B cell (primary cell): Measurements from ENCODE around the gene TOP2B. TPM values are rescaled to one million over a fixed set of nuclear protein-coding genes. Genes with fewer than 3 reads are reported as not detected.

Experiments used
- ATAC-seq: fragments of 200-7000 bp; cut with Tn5 transposase; one replicate; pipeline ENCODE4 v1.10.0; 2021; ENCODE audit warnings: low read depth, mild to moderate bottlenecking, moderate number of reproducible peaks, moderate library complexity
- CTCF ChIA-PET: fragments of 350-600 bp; sonication (Branson Sonifier 250); formaldehyde crosslinking; loops from one replicate; lab custom pipeline; 2021; ENCODE audit warnings: antibody characterized with exemption, inconsistent platforms; lab: Charles Lee
- POLR2A ChIA-PET: fragments of 350-600 bp; sonication (Branson Sonifier 250); formaldehyde crosslinking; loops from one replicate; lab custom pipeline; 2021; ENCODE audit warnings: antibody characterized with exemption; lab: Charles Lee
- DNase-seq: peaks from one replicate; pipeline ENCODE4 v3.0.0; 2013
- H2AFZ ChIP-seq: 2 replicates; pipeline ENCODE4 v1.6.1; 2012; ENCODE audit warnings: mild to moderate bottlenecking, low read depth, low read length; ENCODE audit not compliant: insufficient read depth, poor library complexity, severe bottlenecking
- H3K27ac ChIP-seq, 2 donors: 1 replicate in 1 of 2; 2 replicates in 1 of 2; pipeline ENCODE4 v1.5.1; 2012 to 2013; ENCODE audit warnings: low read length in 2 of 2, mild to moderate bottlenecking in 2 of 2, moderate library complexity in 1 of 2
- H3K27me3 ChIP-seq, 4 experiments: fragments of 200-600 bp in 1 of 4; sonication (generic) in 1 of 4; replicated peaks in 1 of 4; 1 replicate in 2 of 4; 2 replicates in 2 of 4; pipeline versions ENCODE4 v1.6.1 to v1.7.0; 2013 to 2016; ENCODE audit warnings: low read length in 3 of 4, mild to moderate bottlenecking in 2 of 4, mixed read lengths in 1 of 4, moderate library complexity in 1 of 4; ENCODE audit not compliant: insufficient read depth in 4 of 4, control insufficient read depth in 3 of 4; ENCODE audit errors: control extremely low read depth in 1 of 4
- H3K36me3 ChIP-seq, 2 experiments: replicated peaks in 1 of 2; 1 replicate in 1 of 2; 2 replicates in 1 of 2; pipeline versions ENCODE4 v1.6.1 to v1.7.1; 2013; ENCODE audit warnings: low read length in 1 of 2; ENCODE audit not compliant: insufficient read depth in 2 of 2, control insufficient read depth in 1 of 2; ENCODE audit errors: control extremely low read depth in 1 of 2, extremely low read depth in 1 of 2
- H3K4me1 ChIP-seq, 2 donors: fragments of 200-600 bp in 1 of 2; sonication (generic) in 1 of 2; 1 replicate in 1 of 2; 2 replicates in 1 of 2; pipeline versions ENCODE4 v1.5.1 to v1.6.1; 2013 to 2017; ENCODE audit warnings: low read length in 2 of 2; ENCODE audit not compliant: control insufficient read depth in 2 of 2, insufficient read depth in 2 of 2
- H3K4me2 ChIP-seq: replicated peaks from 2 replicates; pipeline ENCODE3; 2012; ENCODE audit warnings: mild to moderate bottlenecking, low read depth, low read length; ENCODE audit not compliant: poor library complexity, severe bottlenecking
- H3K4me3 ChIP-seq, 5 experiments: fragments of 200-600 bp in 1 of 5; sonication (generic) in 1 of 5; 1 replicate in 3 of 5; 2 replicates in 2 of 5; pipeline versions ENCODE4 v1.5.1 to v1.7.0; 2011 to 2016; ENCODE audit warnings: low read length in 4 of 5, mild to moderate bottlenecking in 4 of 5, low read depth in 2 of 5, control low read depth in 1 of 5, moderate library complexity in 1 of 5; ENCODE audit not compliant: insufficient read depth in 1 of 5; ENCODE audit errors: control extremely low read depth in 1 of 5, extremely low read depth in 1 of 5
- H3K79me2 ChIP-seq: fragments of 200-600 bp; sonication (generic); one replicate; pipeline ENCODE4 v1.6.0; 2016; ENCODE audit warnings: low read length; ENCODE audit not compliant: control insufficient read depth, insufficient read depth
- H3K9ac ChIP-seq: fragments of 200-600 bp; sonication (generic); 2 replicates; pipeline ENCODE4 v1.6.1; 2017; ENCODE audit warnings: mild to moderate bottlenecking, low read length, moderate library complexity
- H3K9me3 ChIP-seq, 3 donors: one replicate each; pipeline versions ENCODE4 v1.6.1 to v1.7.1; 2013; ENCODE audit warnings: low read length in 2 of 3; ENCODE audit not compliant: control insufficient read depth in 2 of 3, insufficient read depth in 1 of 3; ENCODE audit errors: control extremely low read depth in 1 of 3
- H4K20me1 ChIP-seq: 2 replicates; pipeline ENCODE4 v1.6.0; 2012; ENCODE audit warnings: mild to moderate bottlenecking, low read length; ENCODE audit not compliant: insufficient read depth, control insufficient read depth, poor library complexity, severe bottlenecking
- H3K27ac Mint-ChIP-seq: one replicate; pipeline ENCODE4 v1.8.0; 2021; ENCODE audit warnings: mixed read lengths
- H3K27me3 Mint-ChIP-seq: one replicate; pipeline ENCODE4 v1.8.0; 2021; ENCODE audit warnings: mixed read lengths
- H3K4me1 Mint-ChIP-seq: one replicate; pipeline ENCODE4 v1.8.0; 2021; ENCODE audit warnings: mixed read lengths
- H3K4me3 Mint-ChIP-seq: one replicate; pipeline ENCODE4 v1.8.0; 2021; ENCODE audit warnings: mixed read lengths
- H3K9me3 Mint-ChIP-seq: one replicate; pipeline ENCODE4 v1.8.0; 2022; ENCODE audit warnings: mixed read lengths; ENCODE audit not compliant: insufficient read depth
- EZH2 ChIP-seq: IDR thresholded peaks from 2 replicates; pipeline ENCODE4 v1.6.1; 2012; ENCODE audit warnings: borderline replicate concordance, low read depth, mild to moderate bottlenecking, moderate library complexity, low read length; ENCODE audit not compliant: insufficient read depth, poor library complexity, severe bottlenecking
- WGBS: methylation state at CpG from one replicate; pipeline ENCODE4 v1.1.5; 2013; ENCODE audit warnings: missing lambda C conversion rate; ENCODE audit not compliant: insufficient coverage; 5-methylcytosine and 5-hydroxymethylcytosine counted together
- intact Hi-C: fragments of 100-400 bp; cut with micrococcal nuclease; formaldehyde crosslinking; loops from one replicate; pipeline ENCODE4 v1.10.0; 2022
- polyA plus RNA-seq: library from polyadenylated mRNA; depleted of rRNA; stranded (reverse); fragments of >200 nt; gene quantifications from 2 replicates; pipeline ENCODE4 v1.2.3, GENCODE V29; 2012
- total RNA-seq, 2 donors: library from RNA; stranded (reverse); fragments of 120-200 nt in 1 of 2; gene quantifications; 1 replicate in 1 of 2; 2 replicates in 1 of 2; pipeline versions ENCODE4 v1.2.3 to v1.2.4, GENCODE V29; 2013 to 2022
- TF ChIP-seq, protein P1 (sequence below): fragments of 200-600 bp; IDR thresholded peaks from one replicate; pipeline ENCODE4 v1.8.0; 2022; ENCODE audit warnings: antibody characterized with exemption, mild to moderate bottlenecking

The TOP2B gene
- total and polyA plus RNA-seq, 2 donors (not counting 1 experiment from before 2014, with no cell fraction given) = 22.2 to 149 TPM

DNA sequence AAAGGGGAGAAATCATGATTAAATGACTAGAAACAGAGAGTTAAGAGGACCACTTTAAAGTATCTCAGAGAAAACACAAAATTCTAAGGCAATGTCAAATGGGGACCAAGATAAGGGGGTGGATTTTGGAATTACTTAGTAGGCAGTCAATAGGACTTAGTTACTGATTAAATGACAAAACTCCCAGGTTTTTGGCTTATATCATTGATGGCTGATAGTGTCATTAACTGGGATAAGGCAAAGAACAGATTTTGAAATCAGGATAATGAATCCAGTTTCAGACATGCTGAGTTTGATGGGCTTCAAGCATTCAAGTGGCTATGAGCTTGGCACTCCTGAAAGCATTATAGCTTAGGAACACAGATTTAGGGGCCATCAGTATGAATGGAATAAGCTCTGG is 53.9 kb downstream of the TOP2B start:
- Histone ChIP-seq H3K4me1 (no peaks in the 10 kb centered on the region), H3K9me3 (no peaks in the 10 kb centered on the region), H3K79me2 (peaks cover 3% of the 10 kb centered on the region), H3K27me3 (no peaks in the 10 kb centered on the region), H2AFZ (no peak overlapping the region), H3K9ac (no peak overlapping the region), H3K27ac (no peak overlapping the region), H3K4me3 (no peak overlapping the region), H4K20me1 (peaks cover 6% of the 10 kb centered on the region), H3K36me3 (peaks cover 21 to 83% of the 10 kb centered on the region in 2 experiments), H3K4me2 (no peak overlapping the region)
- H3K9me3 Mint-ChIP-seq = no peaks in the 10 kb centered on the region
- CTCF ChIA-PET = interaction anchor here (0.7 kb wide), 2 partner anchors 37 to 212 kb away, joined by 3 to 4 read pairs; no protein-coding TSS in a partner anchor
- no peaks in the 10 kb centered on the region for H3K27me3 Mint-ChIP-seq
- TF ChIP-seq, protein P1, sequence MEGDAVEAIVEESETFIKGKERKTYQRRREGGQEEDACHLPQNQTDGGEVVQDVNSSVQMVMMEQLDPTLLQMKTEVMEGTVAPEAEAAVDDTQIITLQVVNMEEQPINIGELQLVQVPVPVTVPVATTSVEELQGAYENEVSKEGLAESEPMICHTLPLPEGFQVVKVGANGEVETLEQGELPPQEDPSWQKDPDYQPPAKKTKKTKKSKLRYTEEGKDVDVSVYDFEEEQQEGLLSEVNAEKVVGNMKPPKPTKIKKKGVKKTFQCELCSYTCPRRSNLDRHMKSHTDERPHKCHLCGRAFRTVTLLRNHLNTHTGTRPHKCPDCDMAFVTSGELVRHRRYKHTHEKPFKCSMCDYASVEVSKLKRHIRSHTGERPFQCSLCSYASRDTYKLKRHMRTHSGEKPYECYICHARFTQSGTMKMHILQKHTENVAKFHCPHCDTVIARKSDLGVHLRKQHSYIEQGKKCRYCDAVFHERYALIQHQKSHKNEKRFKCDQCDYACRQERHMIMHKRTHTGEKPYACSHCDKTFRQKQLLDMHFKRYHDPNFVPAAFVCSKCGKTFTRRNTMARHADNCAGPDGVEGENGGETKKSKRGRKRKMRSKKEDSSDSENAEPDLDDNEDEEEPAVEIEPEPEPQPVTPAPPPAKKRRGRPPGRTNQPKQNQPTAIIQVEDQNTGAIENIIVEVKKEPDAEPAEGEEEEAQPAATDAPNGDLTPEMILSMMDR = no peak
- TF ChIP-seq EZH2 = no peak
- H3K27ac Mint-ChIP-seq = no peak overlapping the region
- POLR2A ChIA-PET = no interaction called here
- no peak overlapping the region for H3K4me3 Mint-ChIP-seq
- no peaks in the 10 kb centered on the region for H3K4me1 Mint-ChIP-seq
- ATAC-seq (no peak), DNase-seq (no peak)
- intact Hi-C loops = no loop called here

DNA sequence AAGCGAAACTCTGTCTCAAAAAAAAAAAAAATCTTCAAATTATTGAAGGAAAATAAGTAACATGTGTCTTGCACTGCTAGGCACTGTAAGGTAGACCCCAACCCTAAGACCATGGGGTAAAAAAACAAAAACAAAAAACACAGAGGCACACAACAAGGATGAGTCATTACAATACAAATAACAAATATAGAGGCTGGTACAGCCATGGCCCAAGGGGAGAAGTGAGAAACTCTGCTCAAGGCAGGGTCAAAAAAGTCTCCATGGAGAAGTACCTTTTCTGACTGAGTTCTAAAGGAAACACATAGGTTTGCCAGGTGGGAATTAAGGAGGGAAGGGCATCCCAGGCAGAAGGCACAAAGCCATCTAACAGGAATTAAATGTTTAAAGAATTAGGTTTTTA is 54.5 kb downstream of the TOP2B start:
- Histone ChIP-seq H3K9ac (no peak overlapping the region), H3K79me2 (peaks cover 3% of the 10 kb centered on the region), H3K4me2 (no peak overlapping the region), H3K27ac (peak overlapping the region in 1 of 2 donors; percentile 7), H3K27me3 (no peaks in the 10 kb centered on the region), H4K20me1 (peaks cover 6% of the 10 kb centered on the region), H3K4me3 (no peak overlapping the region), H3K9me3 (no peaks in the 10 kb centered on the region), H3K36me3 (peaks cover 24 to 83% of the 10 kb centered on the region in 2 experiments), H3K4me1 (no peaks in the 10 kb centered on the region), H2AFZ (no peak overlapping the region)
- WGBS = no CpG with 5 or more reads among the region's 1 CpG
- Mint-ChIP-seq H3K27ac (peak overlapping the region; percentile 37), H3K27me3 (no peaks in the 10 kb centered on the region), H3K4me1 (no peaks in the 10 kb centered on the region), H3K4me3 (no peak overlapping the region), H3K9me3 (no peaks in the 10 kb centered on the region)
- no peak for ATAC-seq
- CTCF ChIA-PET = no interaction called here
- POLR2A ChIA-PET = no interaction called here
- TF ChIP-seq EZH2 = no peak
- TF ChIP-seq, protein P1 = no peak
- DNase-seq = no peak
- intact Hi-C loops = no loop called here
